Measurements from ENCODE around the gene SRD5A3. TPM values are rescaled to one million over a fixed set of nuclear protein-coding genes. Genes with fewer than 3 reads are reported as not detected.

SRD5A3 gene
- total RNA-seq, 1 donor from 2014 or later = 6.8 TPM

DNA sequence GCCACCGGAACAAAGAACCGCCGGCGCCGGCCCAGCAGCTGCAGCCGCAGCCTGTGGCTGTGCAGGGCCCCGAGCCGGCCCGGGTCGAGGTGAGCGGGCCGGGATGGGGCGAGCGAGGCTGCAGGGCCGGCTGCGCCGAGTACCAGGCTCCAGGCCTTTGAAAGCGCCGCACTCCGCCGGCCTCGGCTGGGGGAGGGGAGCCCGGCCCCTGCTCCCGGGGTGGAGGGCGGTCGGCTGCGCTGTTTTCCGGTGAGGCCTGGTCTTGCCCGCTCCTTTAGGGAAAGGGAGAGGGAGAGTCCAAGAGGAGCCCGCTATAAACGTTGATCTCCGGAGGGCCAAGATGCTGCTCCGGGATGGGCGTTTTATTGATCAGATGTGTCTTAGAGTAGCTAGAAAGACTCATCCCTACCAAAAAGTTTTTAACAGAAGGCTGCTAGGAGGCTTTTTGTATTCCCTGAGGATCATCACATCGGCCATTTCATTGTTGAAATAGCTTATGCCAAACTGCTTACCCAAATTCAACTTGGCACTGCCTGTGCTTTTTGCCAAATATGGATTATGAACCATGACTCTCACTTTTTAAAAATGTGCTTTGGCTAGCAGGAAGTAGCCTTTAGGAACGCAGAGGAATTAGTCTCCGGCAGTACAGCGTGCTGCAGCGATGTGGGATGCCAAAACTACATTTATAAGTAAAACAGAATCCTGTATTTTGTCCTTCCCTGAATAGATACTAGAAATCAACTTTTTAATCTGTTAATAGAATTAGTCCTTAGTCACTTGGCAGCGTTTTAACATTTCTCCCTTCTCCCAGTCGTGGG is 50.5 kb downstream of the SRD5A3 start:
- Histone ChIP-seq H3K4me3 (peak overlapping the region; percentile 97 to 98), H3K27me3 (no peaks in the 10 kb centered on the region), H3K36me3 (peaks cover 0 to 7% of the 10 kb centered on the region in 2 donors), H3K4me1 (peaks cover 0 to 14% of the 10 kb centered on the region in 2 donors), H3K9me3 (no peaks in the 10 kb centered on the region), H3K27ac (peak overlapping the region; percentile 99 to 100)
- peak in 1 of 2 donors; percentile 73 for DNase-seq (ENCODE audit: low spot score in 2 of 2)
- intact Hi-C loops (cut with DNase I) = loop anchor here (1.0 to 10.0 kb wide), 9 partner anchors 37 to 1581 kb away; partner anchors contain the start of genes CLOCK, KIT, NOA1 and PAICS
- TF ChIP-seq, protein P1, sequence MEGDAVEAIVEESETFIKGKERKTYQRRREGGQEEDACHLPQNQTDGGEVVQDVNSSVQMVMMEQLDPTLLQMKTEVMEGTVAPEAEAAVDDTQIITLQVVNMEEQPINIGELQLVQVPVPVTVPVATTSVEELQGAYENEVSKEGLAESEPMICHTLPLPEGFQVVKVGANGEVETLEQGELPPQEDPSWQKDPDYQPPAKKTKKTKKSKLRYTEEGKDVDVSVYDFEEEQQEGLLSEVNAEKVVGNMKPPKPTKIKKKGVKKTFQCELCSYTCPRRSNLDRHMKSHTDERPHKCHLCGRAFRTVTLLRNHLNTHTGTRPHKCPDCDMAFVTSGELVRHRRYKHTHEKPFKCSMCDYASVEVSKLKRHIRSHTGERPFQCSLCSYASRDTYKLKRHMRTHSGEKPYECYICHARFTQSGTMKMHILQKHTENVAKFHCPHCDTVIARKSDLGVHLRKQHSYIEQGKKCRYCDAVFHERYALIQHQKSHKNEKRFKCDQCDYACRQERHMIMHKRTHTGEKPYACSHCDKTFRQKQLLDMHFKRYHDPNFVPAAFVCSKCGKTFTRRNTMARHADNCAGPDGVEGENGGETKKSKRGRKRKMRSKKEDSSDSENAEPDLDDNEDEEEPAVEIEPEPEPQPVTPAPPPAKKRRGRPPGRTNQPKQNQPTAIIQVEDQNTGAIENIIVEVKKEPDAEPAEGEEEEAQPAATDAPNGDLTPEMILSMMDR (IDR thresholded peaks at IDR 0.05) = no peak

DNA sequence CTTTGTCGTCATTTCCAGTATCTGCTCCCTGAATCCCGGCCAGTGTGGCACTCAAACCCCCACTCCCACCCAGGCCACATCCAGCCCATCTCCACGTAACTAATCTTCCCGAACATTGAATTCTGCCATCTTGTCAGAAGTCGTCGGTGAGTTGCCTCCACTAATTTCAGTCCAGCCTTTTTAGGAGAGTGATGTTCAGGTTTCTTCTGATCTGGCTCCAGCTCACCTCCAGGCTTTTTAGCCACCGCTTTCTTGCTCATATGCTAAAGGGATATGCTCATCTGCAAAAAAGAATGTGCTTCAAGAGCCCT is 51.0 kb downstream of the SRD5A3 start:
- Histone ChIP-seq H3K9me3 (no peaks in the 10 kb centered on the region), H3K4me3 (peak overlapping the region; percentile 97 to 98), H3K27ac (peak overlapping the region; percentile 99 to 100), H3K4me1 (peaks cover 0 to 14% of the 10 kb centered on the region in 2 donors), H3K27me3 (no peaks in the 10 kb centered on the region), H3K36me3 (peaks cover 0 to 8% of the 10 kb centered on the region in 2 donors)
- TF ChIP-seq, protein P1 (IDR thresholded peaks at IDR 0.05) = no peak
- intact Hi-C loops (cut with DNase I) = loop anchor here (2.0 to 10.0 kb wide), 7 partner anchors 150 to 1580 kb away; partner anchors contain the start of genes CLOCK, KIT, NOA1 and PAICS
- DNase-seq (ENCODE audit: low spot score in 2 of 2) = no peak

DNA sequence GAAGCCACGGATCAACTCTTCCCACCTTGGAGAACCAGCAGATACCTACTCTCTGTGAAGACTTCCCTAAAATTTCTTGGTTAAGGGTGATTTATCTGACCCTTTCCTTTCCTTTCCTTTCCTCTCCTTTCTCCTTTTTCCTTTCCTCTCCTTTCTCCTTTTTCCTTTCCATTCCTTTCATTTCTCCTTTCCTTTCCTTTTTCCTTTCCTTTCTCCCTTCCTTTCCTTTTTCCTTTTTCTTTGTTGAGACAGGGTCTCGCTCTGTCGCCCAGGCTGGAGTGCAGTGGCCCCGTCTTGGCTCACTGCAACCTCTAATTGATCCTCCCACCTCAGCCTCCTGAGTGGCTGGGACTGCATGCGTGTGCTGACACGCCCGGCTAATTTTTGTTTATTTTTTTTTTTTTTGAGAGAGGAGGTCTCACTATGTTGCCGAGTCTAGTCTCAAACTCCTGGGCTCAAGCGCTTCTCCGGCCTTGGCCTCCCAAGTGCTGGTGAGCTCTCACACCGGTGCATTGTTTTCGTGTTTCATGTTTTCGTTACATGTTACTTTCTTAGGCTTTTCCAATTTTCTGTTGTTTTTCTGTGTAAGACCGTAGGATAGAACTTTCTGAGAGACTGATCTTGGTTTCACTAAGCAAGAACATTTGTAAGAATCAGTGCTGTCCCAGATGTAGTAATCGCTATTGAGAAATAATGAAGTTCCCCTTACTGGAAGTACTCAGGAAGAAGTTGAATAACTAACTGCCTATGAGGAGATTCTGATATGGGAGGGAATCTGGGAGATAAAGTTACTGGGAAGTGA is 51.7 kb downstream of the SRD5A3 start:
- Histone ChIP-seq H3K4me3 (peak overlapping the region; percentile 97 to 98), H3K4me1 (peaks cover 0 to 14% of the 10 kb centered on the region in 2 donors), H3K27ac (peak overlapping the region; percentile 99 to 100), H3K27me3 (no peaks in the 10 kb centered on the region), H3K36me3 (peaks cover 0 to 8% of the 10 kb centered on the region in 2 donors), H3K9me3 (no peaks in the 10 kb centered on the region)
- intact Hi-C loops (cut with DNase I) = loop anchor here (2.0 to 10.0 kb wide), 7 partner anchors 149 to 1580 kb away; partner anchors contain the start of genes CLOCK, KIT, NOA1 and PAICS
- TF ChIP-seq, protein P1 (IDR thresholded peaks at IDR 0.05) = no peak
- no peak for DNase-seq (ENCODE audit: low spot score in 2 of 2)

DNA sequence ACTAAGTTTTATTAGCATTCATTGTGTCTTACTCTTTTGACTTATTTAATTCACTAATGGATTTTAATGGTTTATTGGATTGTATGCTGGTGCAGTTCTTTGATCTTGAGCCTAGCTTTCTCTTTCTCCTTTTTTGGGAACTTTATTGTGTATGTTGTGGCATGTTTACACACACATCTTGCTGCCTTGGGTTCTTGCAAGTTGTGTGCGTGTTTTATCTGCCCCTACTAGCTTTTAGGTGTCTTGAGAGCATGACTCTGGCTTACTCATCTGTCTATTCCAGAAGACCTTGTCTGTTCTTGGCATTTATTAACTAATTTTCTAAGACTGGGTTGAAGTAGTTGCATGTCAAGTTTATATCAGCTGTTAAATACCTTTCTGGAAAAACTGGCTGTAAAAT is 52.4 kb downstream of the SRD5A3 start:
- peaks cover 0 to 8% of the 10 kb centered on the region in 2 donors for H3K36me3 ChIP-seq
- TF ChIP-seq, protein P1 (IDR thresholded peaks at IDR 0.05) = no peak
- DNase-seq (ENCODE audit: low spot score in 2 of 2) = no peak
- intact Hi-C loops (cut with DNase I) = loop anchor here (5.0 to 10.0 kb wide), 6 partner anchors 469 to 1579 kb away; partner anchors contain the start of genes KIT, NOA1, PAICS and POLR2B
- peak overlapping the region; percentile 99 to 100 for H3K27ac ChIP-seq
- H3K27me3 ChIP-seq = no peaks in the 10 kb centered on the region
- no peaks in the 10 kb centered on the region for H3K9me3 ChIP-seq
- H3K4me3 ChIP-seq = peak overlapping the region; percentile 97 to 98
- peaks cover 0 to 14% of the 10 kb centered on the region in 2 donors for H3K4me1 ChIP-seq

DNA sequence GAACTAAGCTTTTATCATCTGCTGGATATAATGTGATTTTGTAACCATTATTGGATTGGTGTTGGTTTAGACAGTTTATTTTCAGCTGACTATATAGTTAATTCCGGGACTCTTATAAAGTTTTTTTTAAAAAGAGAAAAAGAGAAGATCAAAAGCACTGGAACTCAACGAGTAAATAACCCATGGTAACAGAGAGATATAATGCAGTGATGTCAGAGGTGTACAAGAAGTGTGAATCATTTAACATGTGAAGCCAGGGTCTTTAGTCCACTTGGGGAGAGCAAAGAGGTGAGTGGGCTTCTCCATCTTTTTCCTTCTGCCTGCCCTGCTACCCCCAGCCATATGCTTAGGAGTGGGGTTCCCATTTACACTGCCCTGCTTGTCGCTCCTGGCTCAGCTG is 52.9 kb downstream of the SRD5A3 start:
- peak overlapping the region; percentile 99 to 100 for H3K27ac ChIP-seq
- intact Hi-C loops (cut with DNase I) = loop anchor here (5.0 to 10.0 kb wide), 6 partner anchors 468 to 1578 kb away; partner anchors contain the start of genes KIT, NOA1, PAICS and POLR2B
- no peak for DNase-seq (ENCODE audit: low spot score in 2 of 2)
- H3K27me3 ChIP-seq = no peaks in the 10 kb centered on the region
- no peaks in the 10 kb centered on the region for H3K9me3 ChIP-seq
- TF ChIP-seq, protein P1 (IDR thresholded peaks at IDR 0.05) = no peak
- peaks cover 0 to 8% of the 10 kb centered on the region in 2 donors for H3K36me3 ChIP-seq
- H3K4me3 ChIP-seq = peak overlapping the region; percentile 97 to 98
- H3K4me1 ChIP-seq = peaks cover 0 to 14% of the 10 kb centered on the region in 2 donors
